HepG2 (cell line): Measurements from ENCODE around the gene CHAF1B.

Source experiments
- GLI4 ChIP-seq: sonication (generic); formaldehyde crosslinking; IDR thresholded peaks from 2 replicates; pipeline ENCODE4 v1.5.1; 2020; ENCODE audit warnings: missing genetic modification reagents, mild to moderate bottlenecking, moderate library complexity, borderline replicate concordance
- HNF1B ChIP-seq: sonication (generic); formaldehyde crosslinking; IDR thresholded peaks from 2 replicates; pipeline ENCODE4 v1.5.1; 2020; ENCODE audit warnings: mild to moderate bottlenecking, moderate library complexity, missing genetic modification reagents
- ISX ChIP-seq: sonication (generic); formaldehyde crosslinking; conservative IDR thresholded peaks from 2 replicates; pipeline ENCODE4 v1.5.0; 2020; ENCODE audit warnings: missing genetic modification reagents
- POLR2A ChIP-seq, 2 experiments: IDR thresholded peaks; 2 replicates each; pipeline ENCODE4 v1.6.1; 2011; ENCODE audit warnings: low read depth in 2 of 2, low read length in 2 of 2, mild to moderate bottlenecking in 1 of 2, moderate library complexity in 1 of 2; ENCODE audit not compliant: insufficient read depth in 1 of 2

GRCh38 chr21:36396971-36397370 is 11.8 kb downstream of the CHAF1B start:
- TF ChIP-seq HNF1B (no peak), POLR2A (IDR thresholded peaks at IDR 0.05; ENCODE audit: insufficient read depth in 1 of 2, low read depth in 2 of 2, low read length in 2 of 2) (no peak), GLI4 (CRISPR knock-in tag) (no peak), ISX (CRISPR knock-in tag) (no peak)
